ENCODE measurements around the gene SMIM24. TPM values are rescaled to one million over a fixed set of nuclear protein-coding genes. Genes with fewer than 3 reads are reported as not detected.

The SMIM24 gene
- total RNA-seq, 3 donors from 2014 or later (not counting 1 experiment from before 2014, with no cell fraction given) = 0.33 to 0.42 TPM; not detected in 1

DNA sequence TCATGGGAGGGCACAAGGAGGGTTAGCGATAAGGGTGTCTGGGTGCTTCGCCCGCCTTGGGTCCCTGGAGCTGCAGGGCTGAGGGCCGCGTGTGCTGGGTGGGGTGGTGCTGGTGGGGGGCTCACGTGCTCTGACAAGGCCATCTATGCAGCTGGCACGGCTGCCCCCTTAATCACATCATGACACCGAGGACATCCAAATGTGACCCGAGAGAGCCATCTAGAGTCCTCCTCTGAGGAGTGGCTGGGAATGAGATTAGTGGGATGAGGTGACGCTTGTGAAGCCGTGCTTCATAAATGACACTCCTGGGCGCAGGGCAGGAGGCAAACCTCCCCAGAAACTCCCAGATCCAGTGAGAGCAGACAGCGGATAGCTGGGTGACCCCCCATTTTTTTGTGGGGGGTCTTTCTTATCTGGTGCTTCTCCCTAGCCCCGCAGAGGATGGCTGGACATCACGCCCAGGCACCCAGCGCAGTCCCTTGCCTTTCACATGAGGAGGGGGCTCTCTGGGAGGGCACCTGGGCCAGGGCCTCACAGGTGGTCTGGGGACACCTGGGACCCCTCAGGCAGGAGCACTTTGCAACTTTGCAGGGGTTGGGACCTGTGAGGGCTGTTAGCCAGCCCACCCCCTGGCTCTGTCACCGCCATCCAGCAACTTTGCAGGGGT, 32.4 kb upstream of the SMIM24 start:
- Mint-ChIP-seq H3K4me1 (peaks cover 26 to 45% of the 10 kb centered on the region in 2 donors), H3K27ac (no peak overlapping the region), H3K27me3 (ENCODE audit: low read depth in 2 of 2) (no peaks in the 10 kb centered on the region), H3K36me3 (no peaks in the 10 kb centered on the region), H3K9me3 (no peaks in the 10 kb centered on the region), H3K4me3 (no peak overlapping the region)
- H3K4me1 ChIP-seq (ENCODE audit: control insufficient read depth, insufficient read depth, low read length) = peaks cover 53% of the 10 kb centered on the region
- no peak overlapping the region for H3K27ac ChIP-seq (ENCODE audit: low read length)
- H3K9me3 ChIP-seq (ENCODE audit: control insufficient read depth, insufficient read depth, low read length) = no peaks in the 10 kb centered on the region
- no peaks in the 10 kb centered on the region for H3K27me3 ChIP-seq (ENCODE audit: control insufficient read depth, insufficient read depth, low read length)
- WGBS (ENCODE audit: insufficient coverage) = 97% methylated on average over 16 of the region's 17 CpGs
- intact Hi-C loops (cut with micrococcal nuclease) = no loop called here
- no peak for DNase-seq
- no peak for ATAC-seq
- TF ChIP-seq, protein P1, sequence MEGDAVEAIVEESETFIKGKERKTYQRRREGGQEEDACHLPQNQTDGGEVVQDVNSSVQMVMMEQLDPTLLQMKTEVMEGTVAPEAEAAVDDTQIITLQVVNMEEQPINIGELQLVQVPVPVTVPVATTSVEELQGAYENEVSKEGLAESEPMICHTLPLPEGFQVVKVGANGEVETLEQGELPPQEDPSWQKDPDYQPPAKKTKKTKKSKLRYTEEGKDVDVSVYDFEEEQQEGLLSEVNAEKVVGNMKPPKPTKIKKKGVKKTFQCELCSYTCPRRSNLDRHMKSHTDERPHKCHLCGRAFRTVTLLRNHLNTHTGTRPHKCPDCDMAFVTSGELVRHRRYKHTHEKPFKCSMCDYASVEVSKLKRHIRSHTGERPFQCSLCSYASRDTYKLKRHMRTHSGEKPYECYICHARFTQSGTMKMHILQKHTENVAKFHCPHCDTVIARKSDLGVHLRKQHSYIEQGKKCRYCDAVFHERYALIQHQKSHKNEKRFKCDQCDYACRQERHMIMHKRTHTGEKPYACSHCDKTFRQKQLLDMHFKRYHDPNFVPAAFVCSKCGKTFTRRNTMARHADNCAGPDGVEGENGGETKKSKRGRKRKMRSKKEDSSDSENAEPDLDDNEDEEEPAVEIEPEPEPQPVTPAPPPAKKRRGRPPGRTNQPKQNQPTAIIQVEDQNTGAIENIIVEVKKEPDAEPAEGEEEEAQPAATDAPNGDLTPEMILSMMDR (IDR thresholded peaks at IDR 0.05) = no peak
- H3K36me3 ChIP-seq (ENCODE audit: control insufficient read depth, insufficient read depth, low read length) = peaks cover 11% of the 10 kb centered on the region
- no peak overlapping the region for H3K4me3 ChIP-seq (ENCODE audit: low read length)

DNA sequence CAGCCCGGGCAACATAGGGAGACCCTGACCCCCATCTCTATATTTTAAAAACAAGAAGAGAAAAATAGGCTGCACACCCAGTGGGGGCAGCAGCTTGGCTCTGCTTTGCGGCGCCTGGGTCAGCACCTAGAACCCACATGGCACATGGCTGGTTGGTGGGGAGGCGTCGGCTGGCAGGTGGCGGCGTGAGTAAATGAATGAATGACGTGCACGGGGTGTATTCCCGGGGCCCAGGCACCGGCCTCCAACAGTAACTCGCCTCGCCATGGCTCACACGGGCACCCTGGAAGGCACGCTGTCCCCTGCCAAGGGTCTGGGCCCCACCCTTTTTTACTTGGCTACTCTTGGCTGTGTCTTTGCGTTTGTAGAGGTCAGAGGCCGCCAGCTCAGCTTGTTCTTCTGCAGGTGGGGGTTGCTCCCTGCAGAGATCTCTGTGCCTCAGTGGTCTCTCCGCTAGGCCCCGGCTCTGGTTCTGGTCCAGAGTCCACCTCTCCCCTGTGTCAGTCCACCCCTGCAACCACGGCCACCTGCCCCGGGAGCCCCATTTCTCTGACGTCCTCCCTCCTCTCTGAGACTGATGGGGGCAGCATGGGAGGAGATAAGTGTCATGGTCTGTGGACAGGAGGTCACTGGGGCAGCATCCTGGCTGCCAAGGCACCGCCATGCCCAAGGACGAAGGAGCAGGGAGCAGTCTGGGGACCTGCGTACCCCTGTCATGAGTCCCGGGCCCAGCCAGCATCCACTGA, 31.4 kb upstream of the SMIM24 start:
- no peak for ATAC-seq
- DNase-seq = no peak
- Mint-ChIP-seq H3K4me3 (no peak overlapping the region), H3K36me3 (no peaks in the 10 kb centered on the region), H3K9me3 (no peaks in the 10 kb centered on the region), H3K27me3 (ENCODE audit: low read depth in 2 of 2) (no peaks in the 10 kb centered on the region), H3K27ac (no peak overlapping the region), H3K4me1 (peaks cover 31 to 50% of the 10 kb centered on the region in 2 donors)
- peaks cover 11% of the 10 kb centered on the region for H3K36me3 ChIP-seq (ENCODE audit: control insufficient read depth, insufficient read depth, low read length)
- intact Hi-C loops (cut with micrococcal nuclease) = no loop called here
- H3K27me3 ChIP-seq (ENCODE audit: control insufficient read depth, insufficient read depth, low read length) = no peaks in the 10 kb centered on the region
- no peaks in the 10 kb centered on the region for H3K9me3 ChIP-seq (ENCODE audit: control insufficient read depth, insufficient read depth, low read length)
- no peak overlapping the region for H3K4me3 ChIP-seq (ENCODE audit: low read length)
- WGBS (ENCODE audit: insufficient coverage) = 94% methylated on average over 26 of the region's 26 CpGs
- peaks cover 56% of the 10 kb centered on the region for H3K4me1 ChIP-seq (ENCODE audit: control insufficient read depth, insufficient read depth, low read length)
- H3K27ac ChIP-seq (ENCODE audit: low read length) = no peak overlapping the region
- TF ChIP-seq, protein P1 (IDR thresholded peaks at IDR 0.05) = no peak

DNA sequence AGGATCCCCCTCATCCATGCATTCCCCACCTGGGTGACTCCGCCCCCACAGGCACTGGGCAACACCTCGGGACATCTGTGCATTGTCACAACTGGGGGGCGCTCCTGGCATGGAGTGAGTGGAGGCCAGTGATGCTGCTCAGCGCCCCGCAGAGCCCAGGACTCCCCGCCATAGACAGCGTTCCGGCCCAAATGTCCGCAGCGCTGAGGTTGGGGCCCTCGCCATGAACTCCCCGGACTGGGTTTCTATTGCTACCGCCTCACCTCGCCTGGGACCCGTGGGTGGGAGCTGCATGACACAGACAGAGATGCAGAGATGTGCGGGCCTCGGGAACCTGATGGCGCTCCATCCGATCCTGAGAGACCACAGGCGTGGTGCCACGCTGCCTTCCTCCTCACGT, 30.4 kb upstream of the SMIM24 start:
- Mint-ChIP-seq H3K9me3 (no peaks in the 10 kb centered on the region), H3K27me3 (ENCODE audit: low read depth in 2 of 2) (no peaks in the 10 kb centered on the region), H3K4me1 (peaks cover 36 to 51% of the 10 kb centered on the region in 2 donors), H3K27ac (no peak overlapping the region), H3K4me3 (no peak overlapping the region), H3K36me3 (no peaks in the 10 kb centered on the region)
- TF ChIP-seq, protein P1 (IDR thresholded peaks at IDR 0.05) = no peak
- ATAC-seq (no peak), DNase-seq (no peak)
- WGBS (ENCODE audit: insufficient coverage) = 92% methylated on average over 22 of the region's 22 CpGs
- H3K36me3 ChIP-seq (ENCODE audit: control insufficient read depth, insufficient read depth, low read length) = peaks cover 11% of the 10 kb centered on the region
- peaks cover 49% of the 10 kb centered on the region for H3K4me1 ChIP-seq (ENCODE audit: control insufficient read depth, insufficient read depth, low read length)
- no peaks in the 10 kb centered on the region for H3K9me3 ChIP-seq (ENCODE audit: control insufficient read depth, insufficient read depth, low read length)
- intact Hi-C loops (cut with micrococcal nuclease) = no loop called here
- no peak overlapping the region for H3K27ac ChIP-seq (ENCODE audit: low read length)
- no peaks in the 10 kb centered on the region for H3K27me3 ChIP-seq (ENCODE audit: control insufficient read depth, insufficient read depth, low read length)
- H3K4me3 ChIP-seq (ENCODE audit: low read length) = no peak overlapping the region
